HCT116 (cell line): ENCODE data around the gene MYO10. TPM values are rescaled to one million over a fixed set of nuclear protein-coding genes. Genes with fewer than 3 reads are reported as not detected.

ENCODE experiments used
- ATAC-seq: fragments of 200-7000 bp; cut with Tn5 transposase; 2 replicates; pipeline ENCODE4 v1.9.1; 2020; ENCODE audit warnings: mild to moderate bottlenecking, moderate library complexity
- BruUV-seq: library from RNA; stranded (reverse); fragments of 400-500 nt; replicated peaks from 2 replicates; lab custom pipeline; 2021; lab: Mats Ljungman, UMichigan
- CTCF ChIA-PET: fragments of 300-600 bp; sonication (Branson Sonifier 250); formaldehyde crosslinking; loops from one replicate; lab custom pipeline; 2021; ENCODE audit warnings: antibody characterized with exemption; lab: Charles Lee
- POLR2A ChIA-PET: fragments of 300-600, 350-600 bp; sonication (Branson Sonifier 250); formaldehyde crosslinking; loops from one replicate; lab custom pipeline; 2021; ENCODE audit warnings: antibody characterized with exemption; lab: Charles Lee
- RAD21 ChIA-PET, 2 experiments: fragments of 300-600 bp; sonication (Branson Sonifier 250); formaldehyde crosslinking; loops; one replicate each; lab custom pipeline; 2023; ENCODE audit warnings: low total read pairs in 2 of 2; ENCODE audit not compliant: uncharacterized antibody in 2 of 2, unreplicated experiment in 2 of 2, low non-redundant PET in 1 of 2; lab: Charles Lee
- DNase-seq: peaks from one replicate; pipeline ENCODE4 v3.0.0-alpha.2; 2010; ENCODE audit warnings: low read depth, low spot score
- H2AFZ ChIP-seq: fragments of 200-600 bp; shearing (Covaris generic), sonication (generic); 2 replicates; pipeline ENCODE4 v1.6.1; 2017; ENCODE audit warnings: low read depth, mixed run types, mixed read lengths, antibody characterized with exemption, low read length; ENCODE audit not compliant: poor library complexity, severe bottlenecking
- H3K27ac ChIP-seq: 2 replicates; pipeline ENCODE4 v1.5.1; 2012; ENCODE audit warnings: low read depth, low read length
- H3K27me3 ChIP-seq: fragments of 200-600 bp; sonication (generic); 2 replicates; pipeline ENCODE4 v1.6.1; 2016; ENCODE audit warnings: mixed run types, low read length, mixed read lengths; ENCODE audit not compliant: insufficient read depth
- H3K36me3 ChIP-seq, 2 experiments: fragments of 200-500 bp in 1 of 2; fragments of 200-600 bp in 1 of 2; sonication (Bioruptor generic) in 1 of 2; sonication (generic) in 1 of 2; 2 replicates each; pipeline versions ENCODE4 v1.5.1 to v1.6.1; 2014 to 2016; ENCODE audit warnings: low read length in 2 of 2, inconsistent platforms in 1 of 2, mixed read lengths in 1 of 2, mixed run types in 1 of 2; ENCODE audit not compliant: insufficient read depth in 2 of 2, control insufficient read depth in 1 of 2
- H3K4me1 ChIP-seq, 2 experiments: fragments of 200-600 bp in 1 of 2; sonication (generic) in 1 of 2; 2 replicates each; pipeline versions ENCODE4 v1.5.1 to v1.6.1; 2012 to 2017; ENCODE audit warnings: low read length in 2 of 2, inconsistent platforms in 1 of 2, mild to moderate bottlenecking in 1 of 2, mixed read lengths in 1 of 2, mixed run types in 1 of 2, moderate library complexity in 1 of 2; ENCODE audit not compliant: insufficient read depth in 2 of 2, control insufficient read depth in 1 of 2
- H3K4me2 ChIP-seq: fragments of 200-600 bp; sonication (generic); 2 replicates; pipeline ENCODE4 v1.6.1; 2017; ENCODE audit warnings: mixed run types, low read length, mixed read lengths
- H3K4me3 ChIP-seq, 2 experiments: fragments of 200-600 bp in 1 of 2; sonication (generic) in 1 of 2; replicated peaks in 1 of 2; 2 replicates each; pipeline ENCODE4 v1.5.1; 2011 to 2016; ENCODE audit warnings: low read length in 2 of 2, control low read depth in 1 of 2, low read depth in 1 of 2, mild to moderate bottlenecking in 1 of 2, mixed read lengths in 1 of 2, mixed run types in 1 of 2
- H3K79me2 ChIP-seq: fragments of 200-600 bp; sonication (generic); 2 replicates; pipeline ENCODE4 v1.6.1; 2017; ENCODE audit warnings: mild to moderate bottlenecking, mixed run types, low read length, moderate library complexity, mixed read lengths; ENCODE audit not compliant: insufficient read depth
- H3K9ac ChIP-seq: fragments of 200-600 bp; sonication (generic); 2 replicates; pipeline ENCODE4 v1.6.1; 2016; ENCODE audit warnings: low read length, mixed read lengths
- H3K9me2 ChIP-seq: fragments of 200-600 bp; sonication (generic), shearing (Covaris generic); 2 replicates; pipeline ENCODE4 v1.6.1; 2017; ENCODE audit warnings: mixed run types, mild to moderate bottlenecking, moderate library complexity; ENCODE audit not compliant: insufficient read depth
- H3K9me3 ChIP-seq, 2 experiments: fragments of 200-500 bp in 1 of 2; fragments of 200-600 bp in 1 of 2; sonication (Bioruptor generic) in 1 of 2; sonication (generic) in 1 of 2; 2 replicates each; pipeline ENCODE4 v1.6.1; 2014 to 2017; ENCODE audit warnings: low read length in 2 of 2, mixed read lengths in 2 of 2, inconsistent platforms in 1 of 2, low read depth in 1 of 2, mild to moderate bottlenecking in 1 of 2, mixed run types in 1 of 2, moderate library complexity in 1 of 2; ENCODE audit not compliant: control insufficient read depth in 1 of 2, insufficient read depth in 1 of 2
- H4K20me1 ChIP-seq: fragments of 200-600 bp; sonication (generic), shearing (Covaris generic); 2 replicates; pipeline ENCODE4 v1.6.1; 2017; ENCODE audit warnings: mixed run types, mild to moderate bottlenecking, moderate library complexity; ENCODE audit not compliant: insufficient read depth
- CBX3 ChIP-seq: IDR thresholded peaks from 2 replicates; pipeline ENCODE4 v1.6.1; 2012; ENCODE audit warnings: low read depth
- CEBPB ChIP-seq: IDR thresholded peaks from 2 replicates; pipeline ENCODE4 v1.6.1; 2012; ENCODE audit warnings: low read depth
- ELF1 ChIP-seq: IDR thresholded peaks from 2 replicates; pipeline ENCODE4 v1.6.1; 2012; ENCODE audit warnings: low read depth, borderline replicate concordance
- EZH2 ChIP-seq: fragments of 200-600 bp; sonication (generic); IDR thresholded peaks from 2 replicates; pipeline ENCODE4 v1.6.1; 2017; ENCODE audit warnings: antibody characterized with exemption, mixed run types
- EZH2phosphoT487 ChIP-seq: fragments of 200-600 bp; IDR thresholded peaks from 2 replicates; pipeline ENCODE4 v1.6.1; 2018; ENCODE audit warnings: antibody characterized with exemption, borderline replicate concordance
- JUND ChIP-seq: IDR thresholded peaks from 2 replicates; pipeline ENCODE4 v1.6.1; 2012
- POLR2A ChIP-seq: IDR thresholded peaks from 2 replicates; pipeline ENCODE4 v1.7.0; 2011; ENCODE audit warnings: borderline replicate concordance; ENCODE audit not compliant: insufficient read depth, insufficient read length; ENCODE audit errors: extremely low read depth
- POLR2AphosphoS5 ChIP-seq: IDR thresholded peaks from 2 replicates; pipeline ENCODE4 v1.6.1; 2011; ENCODE audit warnings: mild to moderate bottlenecking, low read depth, low read length, moderate library complexity
- SP1 ChIP-seq: IDR thresholded peaks from 2 replicates; pipeline ENCODE4 v1.6.1; 2012; ENCODE audit warnings: low read depth
- ZFX ChIP-seq: fragments of 450-650 bp; IDR thresholded peaks from 2 replicates; pipeline ENCODE4 v1.6.1; 2017
- intact Hi-C: fragments of 100-400 bp; cut with micrococcal nuclease; formaldehyde crosslinking; loops from 2 replicates; pipeline ENCODE4 v1.10.0; 2022
- total RNA-seq: library from RNA; stranded (reverse); gene quantifications from one replicate; pipeline ENCODE4 v1.2.1, GENCODE V29; 2021; ENCODE audit not compliant: unreplicated experiment
- TF ChIP-seq, protein P1 (sequence below): IDR thresholded peaks from 2 replicates; pipeline ENCODE4 v1.6.1; 2012; ENCODE audit warnings: low read depth
- TF ChIP-seq, protein P2 (sequence below): IDR thresholded peaks from 2 replicates; pipeline ENCODE4 v1.6.1; 2012
- TF ChIP-seq, protein P3 (sequence below), 3 experiments: fragments of 200-600 bp in 1 of 3; sonication (generic) in 1 of 3; IDR thresholded peaks in 2 of 3; conservative IDR thresholded peaks in 1 of 3; 2 replicates each; pipeline ENCODE4 v1.5.1; 2012 to 2017; ENCODE audit warnings: low read depth in 2 of 3, low read length in 2 of 3, antibody characterized with exemption in 1 of 3, borderline replicate concordance in 1 of 3, control low read depth in 1 of 3, mild to moderate bottlenecking in 1 of 3, mixed read lengths in 1 of 3, mixed run types in 1 of 3, moderate library complexity in 1 of 3; ENCODE audit not compliant: insufficient read depth in 1 of 3
- TF ChIP-seq, protein P4 (sequence below): IDR thresholded peaks from 2 replicates; pipeline ENCODE4 v1.6.1; 2012

The MYO10 gene
- total RNA-seq, 1 experiment from 2014 or later = 34.9 TPM

DNA sequence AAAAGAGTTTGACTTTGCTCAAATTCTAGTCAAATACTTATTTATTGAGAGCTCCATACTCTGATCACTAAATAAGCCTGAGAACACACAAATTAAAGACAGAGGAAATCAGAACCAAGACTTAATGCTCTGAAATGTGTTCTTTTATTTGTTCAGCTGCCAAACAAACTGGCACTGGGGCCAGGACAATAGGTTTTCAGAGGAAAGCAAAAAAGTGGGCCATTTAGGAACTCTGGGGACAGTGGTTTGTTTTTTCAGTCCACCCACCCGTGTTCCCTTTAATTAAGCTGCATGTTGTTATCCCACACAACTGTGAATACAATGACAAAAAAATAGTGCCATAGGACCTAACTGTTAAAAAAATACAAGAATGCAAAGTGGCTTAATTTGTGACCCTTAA lies 223.9 kb downstream of the MYO10 start:
- H3K9me2 ChIP-seq = no peaks in the 10 kb centered on the region
- H3K9me3 ChIP-seq = no peaks in the 10 kb centered on the region
- ChIA-PET POLR2A (no interaction called here), RAD21 (no interaction called here), CTCF (no interaction called here)
- H3K4me2 ChIP-seq = no peak overlapping the region
- H3K4me1 ChIP-seq = no peaks in the 10 kb centered on the region
- ATAC-seq (no peak), DNase-seq (no peak)
- H3K4me3 ChIP-seq = no peak overlapping the region
- no peaks in the 10 kb centered on the region for H4K20me1 ChIP-seq
- TF ChIP-seq ELF1 (no peak), EZH2 (no peak), ZFX (no peak), CEBPB (no peak), EZH2phosphoT487 (no peak), SP1 (no peak), POLR2AphosphoS5 (no peak), POLR2A (no peak), JUND (no peak), CBX3 (no peak)
- TF ChIP-seq, protein P1, sequence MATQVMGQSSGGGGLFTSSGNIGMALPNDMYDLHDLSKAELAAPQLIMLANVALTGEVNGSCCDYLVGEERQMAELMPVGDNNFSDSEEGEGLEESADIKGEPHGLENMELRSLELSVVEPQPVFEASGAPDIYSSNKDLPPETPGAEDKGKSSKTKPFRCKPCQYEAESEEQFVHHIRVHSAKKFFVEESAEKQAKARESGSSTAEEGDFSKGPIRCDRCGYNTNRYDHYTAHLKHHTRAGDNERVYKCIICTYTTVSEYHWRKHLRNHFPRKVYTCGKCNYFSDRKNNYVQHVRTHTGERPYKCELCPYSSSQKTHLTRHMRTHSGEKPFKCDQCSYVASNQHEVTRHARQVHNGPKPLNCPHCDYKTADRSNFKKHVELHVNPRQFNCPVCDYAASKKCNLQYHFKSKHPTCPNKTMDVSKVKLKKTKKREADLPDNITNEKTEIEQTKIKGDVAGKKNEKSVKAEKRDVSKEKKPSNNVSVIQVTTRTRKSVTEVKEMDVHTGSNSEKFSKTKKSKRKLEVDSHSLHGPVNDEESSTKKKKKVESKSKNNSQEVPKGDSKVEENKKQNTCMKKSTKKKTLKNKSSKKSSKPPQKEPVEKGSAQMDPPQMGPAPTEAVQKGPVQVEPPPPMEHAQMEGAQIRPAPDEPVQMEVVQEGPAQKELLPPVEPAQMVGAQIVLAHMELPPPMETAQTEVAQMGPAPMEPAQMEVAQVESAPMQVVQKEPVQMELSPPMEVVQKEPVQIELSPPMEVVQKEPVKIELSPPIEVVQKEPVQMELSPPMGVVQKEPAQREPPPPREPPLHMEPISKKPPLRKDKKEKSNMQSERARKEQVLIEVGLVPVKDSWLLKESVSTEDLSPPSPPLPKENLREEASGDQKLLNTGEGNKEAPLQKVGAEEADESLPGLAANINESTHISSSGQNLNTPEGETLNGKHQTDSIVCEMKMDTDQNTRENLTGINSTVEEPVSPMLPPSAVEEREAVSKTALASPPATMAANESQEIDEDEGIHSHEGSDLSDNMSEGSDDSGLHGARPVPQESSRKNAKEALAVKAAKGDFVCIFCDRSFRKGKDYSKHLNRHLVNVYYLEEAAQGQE = no peak
- TF ChIP-seq, protein P2, sequence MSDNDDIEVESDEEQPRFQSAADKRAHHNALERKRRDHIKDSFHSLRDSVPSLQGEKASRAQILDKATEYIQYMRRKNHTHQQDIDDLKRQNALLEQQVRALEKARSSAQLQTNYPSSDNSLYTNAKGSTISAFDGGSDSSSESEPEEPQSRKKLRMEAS = no peak
- TF ChIP-seq, protein P3, sequence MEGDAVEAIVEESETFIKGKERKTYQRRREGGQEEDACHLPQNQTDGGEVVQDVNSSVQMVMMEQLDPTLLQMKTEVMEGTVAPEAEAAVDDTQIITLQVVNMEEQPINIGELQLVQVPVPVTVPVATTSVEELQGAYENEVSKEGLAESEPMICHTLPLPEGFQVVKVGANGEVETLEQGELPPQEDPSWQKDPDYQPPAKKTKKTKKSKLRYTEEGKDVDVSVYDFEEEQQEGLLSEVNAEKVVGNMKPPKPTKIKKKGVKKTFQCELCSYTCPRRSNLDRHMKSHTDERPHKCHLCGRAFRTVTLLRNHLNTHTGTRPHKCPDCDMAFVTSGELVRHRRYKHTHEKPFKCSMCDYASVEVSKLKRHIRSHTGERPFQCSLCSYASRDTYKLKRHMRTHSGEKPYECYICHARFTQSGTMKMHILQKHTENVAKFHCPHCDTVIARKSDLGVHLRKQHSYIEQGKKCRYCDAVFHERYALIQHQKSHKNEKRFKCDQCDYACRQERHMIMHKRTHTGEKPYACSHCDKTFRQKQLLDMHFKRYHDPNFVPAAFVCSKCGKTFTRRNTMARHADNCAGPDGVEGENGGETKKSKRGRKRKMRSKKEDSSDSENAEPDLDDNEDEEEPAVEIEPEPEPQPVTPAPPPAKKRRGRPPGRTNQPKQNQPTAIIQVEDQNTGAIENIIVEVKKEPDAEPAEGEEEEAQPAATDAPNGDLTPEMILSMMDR (IDR thresholded peaks at IDR 0.05 in 2 of 3, conservative IDR thresholded peaks at IDR 0.05 in 1 of 3; ENCODE audit: borderline replicate concordance in 1 of 3, insufficient read depth in 1 of 3, low read depth in 2 of 3, low read length in 2 of 3) = no peak
- TF ChIP-seq, protein P4, sequence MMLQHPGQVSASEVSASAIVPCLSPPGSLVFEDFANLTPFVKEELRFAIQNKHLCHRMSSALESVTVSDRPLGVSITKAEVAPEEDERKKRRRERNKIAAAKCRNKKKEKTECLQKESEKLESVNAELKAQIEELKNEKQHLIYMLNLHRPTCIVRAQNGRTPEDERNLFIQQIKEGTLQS = no peak
- no peaks in the 10 kb centered on the region for H3K79me2 ChIP-seq
- H3K9ac ChIP-seq = no peak overlapping the region
- no peaks in the 10 kb centered on the region for H3K27me3 ChIP-seq
- H3K27ac ChIP-seq = no peak overlapping the region
- no TSS peak for BruUV-seq
- peaks cover 0 to 8% of the 10 kb centered on the region in 2 experiments; a peak in 2 of 4 replicates for H3K36me3 ChIP-seq
- intact Hi-C loops = no loop called here
- no peak overlapping the region for H2AFZ ChIP-seq
